ENCODE data around the gene ONECUT1.

ONECUT1 gene

GRCh38 chr15:52780172-52780980, 9.8 kb downstream of the ONECUT1 start:
- DNase-seq, result peak; percentile 67 to 68

- DNase-seq, result no peak
Measured at GRCh38 chr15:52778457-52778856, 11.7 kb downstream of the ONECUT1 start.

- no peak for DNase-seq
Measured at GRCh38 chr15:52772766-52773165, 17.4 kb downstream of the ONECUT1 start.

- no peak for DNase-seq
Measured at GRCh38 chr15:52765785-52766184, 24.4 kb downstream of the ONECUT1 start.

- no peak for DNase-seq
Measured at GRCh38 chr15:52764731-52765130, 25.4 kb downstream of the ONECUT1 start.

- DNase-seq, result no peak
Measured at GRCh38 chr15:52762621-52763020, 27.5 kb downstream of the ONECUT1 start.

- DNase-seq, result no peak
Measured at GRCh38 chr15:52760562-52760961, 29.6 kb downstream of the ONECUT1 start.

- DNase-seq, result no peak
Measured at GRCh38 chr15:52759969-52760368, 30.2 kb downstream of the ONECUT1 start.

- DNase-seq, result no peak
Measured at GRCh38 chr15:52757496-52757895, 32.6 kb downstream of the ONECUT1 start.

- DNase-seq, result no peak
Measured at GRCh38 chr15:52751522-52751921, 38.6 kb downstream of the ONECUT1 start.

GRCh38 chr15:52749258-52749657, 40.9 kb downstream of the ONECUT1 start:
- no peak for DNase-seq

GRCh38 chr15:52746162-52746757, 43.9 kb downstream of the ONECUT1 start:
- DNase-seq, result no peak

GRCh38 chr15:52745326-52746161, 44.6 kb downstream of the ONECUT1 start:
- DNase-seq, result no peak

GRCh38 chr15:52738311-52738710, 51.8 kb downstream of the ONECUT1 start:
- DNase-seq, result no peak

GRCh38 chr15:52737720-52738119, 52.4 kb downstream of the ONECUT1 start:
- DNase-seq, result no peak

- peak; percentile 74 to 82 for DNase-seq
Measured at GRCh38 chr15:52735231-52736089, 54.7 kb downstream of the ONECUT1 start.

- DNase-seq, result no peak
Measured at GRCh38 chr15:52734329-52734728, 55.8 kb downstream of the ONECUT1 start.

GRCh38 chr15:52733696-52734255, 56.4 kb downstream of the ONECUT1 start:
- DNase-seq, result no peak

- no peak for DNase-seq
Measured at GRCh38 chr15:52733088-52733487, 57.0 kb downstream of the ONECUT1 start.

GRCh38 chr15:52732551-52732950, 57.6 kb downstream of the ONECUT1 start:
- no peak for DNase-seq

GRCh38 chr15:52731732-52732470, 58.2 kb downstream of the ONECUT1 start:
- DNase-seq, result no peak

- no peak for DNase-seq
Measured at GRCh38 chr15:52731004-52731403, 59.1 kb downstream of the ONECUT1 start.
